HEK293T (cell line): ENCODE data around the gene DPY30.

ENCODE experiments used
- BHLHE40 ChIP-seq: fragments of 450-650 bp; IDR thresholded peaks from 2 replicates; pipeline ENCODE4 v1.6.1; 2016; ENCODE audit warnings: mild to moderate bottlenecking, moderate library complexity, borderline replicate concordance
- CTBP1 ChIP-seq: fragments of 450-650 bp; IDR thresholded peaks from 2 replicates; pipeline ENCODE4 v1.6.1; 2016; ENCODE audit warnings: borderline replicate concordance
- ELF4 ChIP-seq: fragments of 450-650 bp; IDR thresholded peaks from 2 replicates; pipeline ENCODE4 v1.6.1; 2017; ENCODE audit warnings: antibody characterized with exemption
- FOXK2 ChIP-seq: fragments of 450-650 bp; IDR thresholded peaks from 2 replicates; pipeline ENCODE4 v1.6.1; 2016; ENCODE audit warnings: mild to moderate bottlenecking
- FOXM1 ChIP-seq: fragments of 450-650 bp; IDR thresholded peaks from 2 replicates; pipeline ENCODE4 v1.6.1; 2017; ENCODE audit warnings: mild to moderate bottlenecking, borderline replicate concordance
- HDGF ChIP-seq: fragments of 450-650 bp; IDR thresholded peaks from 2 replicates; pipeline ENCODE4 v1.6.1; 2017; ENCODE audit warnings: antibody characterized with exemption, borderline replicate concordance
- LEF1 ChIP-seq: fragments of 450-650 bp; IDR thresholded peaks from 2 replicates; pipeline ENCODE4 v1.6.1; 2017; ENCODE audit warnings: mild to moderate bottlenecking, borderline replicate concordance
- SP1 ChIP-seq: fragments of 450-650 bp; IDR thresholded peaks from 2 replicates; pipeline ENCODE4 v1.6.1; 2017
- SUZ12 ChIP-seq: fragments of 450-650 bp; IDR thresholded peaks from 2 replicates; pipeline ENCODE4 v1.6.1; 2016; ENCODE audit warnings: mild to moderate bottlenecking
- TARDBP ChIP-seq: fragments of 450-650 bp; IDR thresholded peaks from 2 replicates; pipeline ENCODE4 v1.6.1; 2016

DNA sequence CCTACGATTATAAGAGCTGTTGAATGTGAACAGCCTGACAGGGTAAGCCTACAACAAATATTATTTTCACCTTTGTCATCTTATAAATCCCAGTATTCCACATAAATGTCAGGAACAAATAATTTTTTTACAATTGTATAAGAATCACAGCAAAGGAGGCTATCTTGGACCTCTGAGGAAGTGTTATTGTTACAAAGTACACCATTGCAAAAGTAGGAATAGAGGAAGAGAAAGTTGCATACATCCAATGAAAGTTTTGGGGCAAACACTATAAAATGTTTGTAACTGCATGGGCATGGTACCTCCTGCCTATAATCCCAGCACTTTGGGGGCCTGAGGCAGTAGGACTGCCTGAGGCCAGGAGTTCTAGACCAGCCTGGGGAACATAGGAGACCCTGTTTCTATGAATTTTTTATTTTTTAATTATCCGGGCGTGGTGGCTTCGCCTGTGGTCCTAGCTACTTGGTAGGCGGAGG, 28.1 kb downstream of the DPY30 start:
- no peak for TF ChIP-seq FOXK2
- no peak for TF ChIP-seq SP1
- no peak for TF ChIP-seq FOXM1
- no peak for TF ChIP-seq BHLHE40
- no peak for TF ChIP-seq HDGF
- TF ChIP-seq SUZ12: no peak
- TF ChIP-seq ELF4: no peak
- no peak for TF ChIP-seq CTBP1
- TF ChIP-seq TARDBP: no peak
- no peak for TF ChIP-seq LEF1
